Parathyroid adenoma (tissue), 2 donors: ENCODE results near the gene DAB2IP.

Source experiments
- H2AFZ ChIP-seq: fragments of 300-600 bp; sonication (generic); one replicate; pipeline ENCODE4 v1.7.0; 2017; ENCODE audit warnings: antibody characterized with exemption, mild to moderate bottlenecking
- H3K27ac ChIP-seq: fragments of 300-600 bp; sonication (generic); one replicate; pipeline ENCODE4 v1.7.0; 2017
- H3K27me3 ChIP-seq: fragments of 300-600 bp; sonication (generic); one replicate; pipeline ENCODE4 v1.7.0; 2017; ENCODE audit warnings: low read length; ENCODE audit not compliant: control insufficient read depth, insufficient read depth
- H3K36me3 ChIP-seq: fragments of 300-600 bp; sonication (generic); one replicate; pipeline ENCODE4 v1.7.0; 2017; ENCODE audit warnings: low read length; ENCODE audit not compliant: control insufficient read depth, insufficient read depth
- H3K4me1 ChIP-seq: fragments of 300-600 bp; sonication (generic); one replicate; pipeline ENCODE4 v1.7.0; 2017; ENCODE audit warnings: control low read depth
- H3K4me2 ChIP-seq: fragments of 300-600 bp; sonication (generic); one replicate; pipeline ENCODE4 v1.7.0; 2017; ENCODE audit warnings: low read length
- H3K4me3 ChIP-seq: fragments of 300-600 bp; sonication (generic); one replicate; pipeline ENCODE4 v1.7.0; 2017; ENCODE audit warnings: low read depth, low read length
- H3K79me2 ChIP-seq: fragments of 300-600 bp; sonication (generic); one replicate; pipeline ENCODE4 v1.7.0; 2017; ENCODE audit warnings: control low read depth
- H3K9ac ChIP-seq: fragments of 300-600 bp; sonication (generic); one replicate; pipeline ENCODE4 v1.7.0; 2017; ENCODE audit warnings: mild to moderate bottlenecking
- H3K9me3 ChIP-seq: fragments of 300-600 bp; sonication (generic); one replicate; pipeline ENCODE4 v1.7.0; 2017; ENCODE audit warnings: low read length; ENCODE audit not compliant: control insufficient read depth
- CTCF ChIP-seq: fragments of 300-600 bp; sonication (generic); IDR thresholded peaks from one replicate; pipeline ENCODE4 v1.7.0; 2017; ENCODE audit warnings: antibody characterized with exemption, mild to moderate bottlenecking
- donor health status: primary hyperparathyroidism.

DAB2IP gene

GRCh38 chr9:121815546-121816448, 164.4 kb downstream of the DAB2IP start:
- Histone ChIP-seq H2AFZ (no peak overlapping the region), H3K27ac (no peak overlapping the region), H3K4me1 (no peaks in the 10 kb centered on the region), H3K79me2 (no peaks in the 10 kb centered on the region), H3K4me2 (no peak overlapping the region), H3K9me3 (no peaks in the 10 kb centered on the region), H3K36me3 (no peaks in the 10 kb centered on the region), H3K4me3 (no peak overlapping the region), H3K27me3 (no peaks in the 10 kb centered on the region), H3K9ac (no peak overlapping the region)
- no peak for TF ChIP-seq CTCF

- no peak for TF ChIP-seq CTCF
These were observed 165.0 kb downstream of the DAB2IP start for GRCh38 chr9:121816449-121816817.

GRCh38 chr9:121816845-121817450, 165.5 kb downstream of the DAB2IP start:
- Histone ChIP-seq H3K79me2 (no peaks in the 10 kb centered on the region), H3K9ac (no peak overlapping the region), H2AFZ (no peak overlapping the region), H3K9me3 (no peaks in the 10 kb centered on the region), H3K4me3 (no peak overlapping the region), H3K4me1 (no peaks in the 10 kb centered on the region), H3K27me3 (no peaks in the 10 kb centered on the region), H3K4me2 (no peak overlapping the region), H3K36me3 (no peaks in the 10 kb centered on the region), H3K27ac (no peak overlapping the region)
- no peak for TF ChIP-seq CTCF

More at GRCh38 chr9:121816449-121816817, 165.0 kb downstream of the DAB2IP start:
- Histone ChIP-seq H3K9ac (no peak overlapping the region), H3K9me3 (no peaks in the 10 kb centered on the region), H2AFZ (no peak overlapping the region), H3K27me3 (no peaks in the 10 kb centered on the region), H3K4me2 (no peak overlapping the region), H3K4me1 (no peaks in the 10 kb centered on the region), H3K79me2 (no peaks in the 10 kb centered on the region), H3K36me3 (no peaks in the 10 kb centered on the region), H3K27ac (no peak overlapping the region), H3K4me3 (no peak overlapping the region)

- no peaks in the 10 kb centered on the region for H3K79me2 ChIP-seq
- TF ChIP-seq CTCF: no peak
- H3K9ac ChIP-seq: no peak overlapping the region
- H2AFZ ChIP-seq: no peak overlapping the region
- H3K27me3 ChIP-seq: no peaks in the 10 kb centered on the region
- no peaks in the 10 kb centered on the region for H3K4me1 ChIP-seq
- no peaks in the 10 kb centered on the region for H3K36me3 ChIP-seq
- H3K9me3 ChIP-seq: no peaks in the 10 kb centered on the region
- H3K4me2 ChIP-seq: no peak overlapping the region
- H3K27ac ChIP-seq: no peak overlapping the region
- no peak overlapping the region for H3K4me3 ChIP-seq
These were observed 166.0 kb downstream of the DAB2IP start for GRCh38 chr9:121817476-121817875.
